GM20431 (cell line): ENCODE measurements around the gene RLF.

Source experiments
- in situ Hi-C: fragments of 300-500 bp; cut with MseI, MboI; formaldehyde crosslinking; loops from one replicate; pipeline ENCODE4 v1.15.0; 2020; ENCODE audit warnings: low sequenced_read_pairs; ENCODE audit not compliant: unreplicated experiment

Gene RLF

DNA sequence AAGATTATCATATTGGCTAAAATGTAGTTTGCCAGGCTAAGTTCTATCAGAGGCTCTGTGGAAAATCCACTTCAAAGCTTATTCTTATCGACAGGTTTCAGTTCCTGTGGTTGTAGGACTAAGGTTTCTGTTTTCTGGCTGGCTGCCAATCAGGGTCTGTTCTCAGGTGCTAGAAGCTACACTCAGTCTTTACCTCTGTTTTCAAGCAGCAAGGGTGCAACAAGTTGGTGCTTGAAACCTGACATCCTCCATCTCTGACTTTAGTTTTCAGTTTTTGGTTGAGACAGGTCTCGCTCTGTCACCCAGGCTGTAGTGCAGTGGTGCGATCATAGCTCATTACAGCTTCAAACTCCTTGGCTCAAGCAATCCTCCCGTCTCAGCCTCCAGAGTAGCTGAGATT, 71.3 kb downstream of the RLF start:
- in situ Hi-C loops, result no loop called here

DNA sequence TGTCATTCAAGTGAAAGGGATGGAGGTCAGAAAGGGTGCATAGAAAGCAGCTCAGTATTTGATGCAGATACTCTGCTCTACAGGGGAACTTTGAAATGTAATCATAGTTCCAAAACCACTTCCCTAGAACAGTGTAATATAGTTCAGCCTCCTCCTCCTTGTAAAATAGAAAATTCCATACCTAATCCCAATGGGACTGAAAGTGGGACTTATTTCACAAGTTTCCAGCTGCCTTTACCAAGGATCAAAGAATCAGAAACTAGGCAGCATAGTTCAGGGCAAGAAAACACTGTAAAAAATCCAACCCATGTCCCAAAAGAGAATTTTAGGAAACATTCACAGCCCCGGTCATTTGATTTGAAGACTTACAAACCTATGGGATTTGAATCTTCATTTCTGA, 78.4 kb downstream of the RLF start:
- in situ Hi-C loops, result no loop called here

DNA sequence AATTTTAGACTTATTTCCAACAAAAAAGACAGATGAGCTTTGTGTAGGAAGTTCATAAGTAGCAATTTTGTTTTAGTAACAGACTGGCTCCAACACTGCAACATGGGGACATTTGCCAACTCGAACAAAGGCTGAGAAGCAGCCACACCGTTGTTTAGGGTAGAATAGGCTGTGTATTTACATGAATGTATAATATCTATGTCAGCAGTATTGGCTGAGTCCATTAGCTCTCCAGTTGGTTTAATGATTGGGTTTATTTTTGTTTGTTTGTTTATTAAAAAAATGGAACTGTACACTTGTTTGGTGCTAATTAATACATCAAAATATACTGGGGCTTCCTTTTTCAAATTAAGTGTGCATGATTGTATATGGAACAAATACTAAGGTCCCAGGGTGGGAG, 79.2 kb downstream of the RLF start:
- in situ Hi-C loops, result no loop called here

DNA sequence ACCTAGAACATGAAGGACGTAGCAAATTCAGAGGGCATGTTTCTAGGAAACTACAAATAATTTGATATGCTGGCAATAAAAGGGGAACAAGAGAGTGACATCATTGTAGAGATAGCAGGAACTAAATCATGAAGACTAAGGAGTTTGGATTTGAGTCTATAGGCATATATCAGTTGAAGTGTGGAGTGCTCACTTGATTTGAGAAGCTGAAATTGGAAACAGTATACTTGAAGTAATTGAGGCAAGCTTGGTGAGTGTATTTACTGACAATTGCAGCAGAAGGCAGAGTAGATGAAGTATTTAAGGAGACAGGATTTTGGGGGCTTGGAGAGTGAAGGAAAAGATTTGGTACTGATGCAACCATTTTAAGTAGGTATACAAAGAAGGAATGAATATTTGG, 80.2 kb downstream of the RLF start:
- in situ Hi-C loops, result no loop called here

DNA sequence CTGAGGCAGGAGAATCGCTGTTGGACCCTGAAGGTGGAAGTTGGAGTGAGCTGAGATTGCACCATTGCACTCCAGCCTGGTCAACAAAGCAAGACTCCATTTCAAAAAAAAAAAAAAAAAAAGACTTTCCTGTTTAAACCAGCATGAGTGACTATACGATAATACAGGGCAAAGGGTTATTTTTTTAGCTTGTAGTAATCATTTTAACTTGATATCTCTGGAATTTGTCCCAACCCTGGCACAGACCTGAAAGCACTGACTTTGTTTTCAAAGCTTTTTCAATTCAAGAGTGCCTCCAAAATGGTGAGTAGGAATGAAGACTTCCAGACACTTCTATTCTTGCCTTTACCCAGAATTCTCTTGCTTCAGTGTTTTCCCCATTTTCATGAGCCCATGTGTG, 82.2 kb downstream of the RLF start:
- in situ Hi-C loops, result no loop called here

DNA sequence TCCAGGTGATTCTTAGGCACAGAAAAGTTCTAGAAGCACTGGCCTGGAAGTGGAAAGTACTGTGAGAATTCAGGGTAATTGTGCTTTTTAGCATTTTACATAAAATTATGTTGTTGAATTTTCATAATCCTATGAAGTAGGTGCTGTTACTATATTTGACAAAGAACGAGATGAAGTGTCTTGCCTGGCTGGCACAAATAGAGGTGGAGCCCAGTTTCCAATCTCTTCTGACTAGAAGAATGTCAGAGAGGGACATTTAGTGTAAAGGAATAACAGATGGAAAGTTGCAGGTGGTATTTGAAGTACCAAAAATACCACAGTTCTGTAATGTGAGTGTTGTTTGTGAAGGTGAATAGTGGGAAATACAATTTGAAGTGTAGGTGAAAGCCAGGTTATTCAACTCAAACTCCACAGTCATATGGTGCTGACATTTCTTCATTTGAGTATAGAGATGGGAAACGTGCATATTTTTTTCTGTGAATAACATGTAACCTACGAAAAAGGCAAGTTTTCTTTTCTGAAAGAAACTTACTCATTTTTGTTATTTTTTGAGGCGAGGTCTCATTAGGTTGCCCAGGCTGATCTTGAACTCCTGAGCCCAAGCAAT, 83.1 kb downstream of the RLF start:
- in situ Hi-C loops, result no loop called here

DNA sequence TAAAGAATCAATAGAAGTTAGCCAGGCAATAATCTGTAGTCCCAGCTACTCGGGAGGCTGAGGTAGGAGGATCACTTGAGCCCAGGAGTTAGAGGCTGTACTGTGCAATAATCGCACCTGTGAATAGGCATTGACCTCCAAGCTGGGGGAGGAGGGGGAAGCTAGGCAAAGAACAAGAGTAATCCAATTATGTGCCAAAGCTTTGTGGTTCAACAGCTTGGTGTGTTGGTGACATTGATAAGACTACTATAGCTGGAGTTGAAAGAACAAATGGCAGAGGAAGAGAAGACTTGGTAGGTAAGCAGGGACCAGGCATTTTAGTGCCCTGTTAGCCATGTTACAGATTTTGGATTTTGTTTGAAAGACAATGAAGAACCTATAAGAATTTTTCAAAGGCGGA, 84.5 kb downstream of the RLF start:
- in situ Hi-C loops, result no loop called here

DNA sequence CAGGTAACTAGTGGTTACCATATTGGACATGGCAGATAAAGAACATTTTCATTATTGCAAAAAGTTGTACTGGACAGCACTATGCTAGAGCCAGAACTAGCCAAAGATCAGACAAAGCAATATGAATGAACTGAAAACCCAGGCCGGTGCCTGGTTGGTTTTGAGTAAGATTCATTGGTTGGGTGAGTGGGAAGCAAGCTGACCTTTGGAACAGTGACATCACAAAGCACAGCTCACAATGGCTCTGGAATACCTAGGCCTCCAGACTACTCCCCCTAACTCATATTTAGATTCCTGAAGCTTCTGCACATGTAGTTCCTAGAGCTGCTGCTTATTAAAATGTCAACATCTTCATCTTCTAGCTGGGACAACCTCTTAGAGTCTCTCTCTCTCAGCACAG, 86.5 kb downstream of the RLF start, which contains the start of gene TMCO2:
TMCO2 (plus strand) TSS at position 283 of the 400 bp plus-strand sequence; CDS start at position 340, 57 bp downstream.
- in situ Hi-C loops, result no loop called here

DNA sequence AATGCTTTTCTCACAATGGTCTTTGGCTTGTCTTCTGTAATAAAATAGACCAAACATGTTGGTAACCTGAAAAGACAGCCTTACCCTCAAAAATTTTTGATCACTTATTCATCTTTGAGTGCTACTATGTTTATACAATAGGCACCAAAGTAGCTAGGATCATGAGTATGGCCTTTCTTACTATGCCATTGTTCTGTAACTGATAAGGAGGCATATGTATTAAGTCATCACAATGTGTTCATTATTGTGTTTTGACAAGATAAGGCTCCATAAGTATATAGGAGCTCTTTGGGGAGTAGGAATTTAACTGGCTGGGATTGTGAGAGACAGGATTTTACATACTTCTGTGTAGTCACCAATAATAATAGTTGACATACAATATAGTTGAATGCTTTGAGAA, 87.2 kb downstream of the RLF start:
- in situ Hi-C loops, result no loop called here

DNA sequence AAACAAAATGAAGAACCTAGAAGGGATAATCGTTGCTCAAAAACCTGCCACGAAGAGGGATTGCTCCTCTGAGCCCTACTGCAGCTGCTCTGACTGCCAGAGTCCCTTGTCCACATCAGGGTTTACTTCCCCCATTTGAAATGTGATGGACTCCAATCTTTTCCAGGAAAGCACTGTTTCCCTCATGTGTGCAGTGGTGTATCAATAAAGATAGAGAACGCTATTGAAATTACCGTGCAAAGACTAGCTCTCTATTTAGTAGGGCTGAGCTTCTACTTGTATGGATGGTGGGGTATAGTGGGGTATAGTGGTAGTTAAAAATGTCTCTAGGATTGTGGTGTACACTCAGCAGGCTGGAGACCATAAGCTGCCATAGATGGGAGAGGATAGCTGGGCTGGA, 90.3 kb downstream of the RLF start:
- in situ Hi-C loops, result no loop called here

DNA sequence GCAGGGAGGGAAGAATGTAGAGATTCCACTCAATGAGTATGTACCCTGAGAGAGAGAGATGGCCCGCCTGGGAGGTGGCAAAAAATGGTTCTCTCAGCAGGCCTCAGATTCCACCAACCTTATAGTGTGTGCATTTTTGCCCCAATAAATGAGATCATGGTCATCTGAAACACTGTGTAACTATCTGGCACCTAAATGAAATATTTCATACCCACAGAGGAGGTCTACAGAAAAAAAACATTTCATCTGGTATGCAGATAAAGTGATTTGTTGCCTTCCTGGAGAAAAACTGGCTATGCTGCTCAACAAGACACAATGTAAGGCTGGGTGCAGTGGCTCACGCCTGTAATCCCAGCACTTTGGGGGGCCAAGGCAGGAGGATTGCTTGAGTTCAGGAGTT, 91.4 kb downstream of the RLF start:
- in situ Hi-C loops, result no loop called here

DNA sequence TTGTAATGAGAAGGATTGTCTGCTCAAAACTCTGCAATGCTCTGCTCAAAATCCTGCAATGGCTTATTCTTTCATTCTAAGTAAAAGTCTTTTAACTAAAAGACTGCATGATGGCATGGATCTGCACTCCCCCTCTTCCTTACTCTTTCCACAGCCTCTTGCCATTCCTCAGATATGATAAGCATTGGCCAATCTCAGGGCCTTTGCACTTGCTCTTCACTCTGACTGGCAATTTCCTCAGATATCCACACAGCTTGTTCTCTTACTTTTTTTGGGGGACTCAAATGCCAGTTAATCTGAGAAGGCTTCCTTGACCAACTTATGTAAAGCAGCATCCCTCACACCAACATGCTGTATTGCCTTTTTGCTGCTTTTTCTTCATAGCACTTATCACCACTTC, 94.0 kb downstream of the RLF start:
- in situ Hi-C loops, result no loop called here

DNA sequence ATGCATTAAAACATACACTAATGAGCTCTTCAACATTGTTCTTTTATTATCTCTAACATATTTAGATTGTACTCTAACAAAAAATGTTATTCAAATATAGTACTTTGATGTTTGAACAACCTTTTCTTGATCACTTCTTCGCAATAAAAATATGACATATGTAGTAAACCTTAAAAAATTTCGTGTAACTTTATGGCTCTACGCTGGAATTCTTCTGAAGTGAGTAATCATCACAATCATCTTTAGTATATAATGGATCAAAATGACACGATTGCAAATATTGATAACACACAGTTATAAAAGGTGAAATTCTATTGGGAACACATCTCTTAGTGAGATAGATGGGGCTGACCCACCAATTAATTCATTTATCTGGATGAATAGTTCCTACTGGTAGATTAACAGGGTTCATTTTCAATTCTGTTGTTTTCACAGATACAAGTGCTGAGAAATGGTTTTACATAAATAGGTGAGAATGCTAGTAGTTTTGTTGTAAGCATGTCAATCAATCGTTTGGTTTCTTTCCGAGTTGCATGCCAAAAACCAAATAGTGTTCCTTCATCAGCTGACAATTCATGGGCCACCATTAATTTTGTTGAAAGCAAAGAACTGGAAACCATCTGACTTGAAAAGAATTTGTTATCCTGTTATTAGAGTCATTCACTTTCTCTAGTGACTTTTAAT, 95.4 kb downstream of the RLF start:
- in situ Hi-C loops, result no loop called here

DNA sequence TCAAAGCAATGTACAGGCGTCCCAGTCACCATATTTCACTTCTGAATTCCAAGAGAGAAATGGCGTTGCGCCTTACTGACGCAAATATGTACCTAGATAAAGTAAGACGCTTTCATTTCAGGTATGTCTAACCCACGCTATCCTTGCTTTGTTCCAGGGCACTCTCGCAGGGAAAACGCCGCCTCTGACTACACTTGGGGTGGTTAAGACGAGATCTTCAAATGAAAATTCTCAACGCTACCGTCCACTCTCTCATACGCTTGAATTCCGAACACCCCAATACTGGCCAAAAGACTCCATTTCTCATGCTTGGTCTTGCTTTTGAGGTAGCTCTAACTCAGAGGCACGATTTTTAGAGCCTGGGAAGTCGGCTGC, 96.1 kb downstream of the RLF start:
- in situ Hi-C loops, result no loop called here

DNA sequence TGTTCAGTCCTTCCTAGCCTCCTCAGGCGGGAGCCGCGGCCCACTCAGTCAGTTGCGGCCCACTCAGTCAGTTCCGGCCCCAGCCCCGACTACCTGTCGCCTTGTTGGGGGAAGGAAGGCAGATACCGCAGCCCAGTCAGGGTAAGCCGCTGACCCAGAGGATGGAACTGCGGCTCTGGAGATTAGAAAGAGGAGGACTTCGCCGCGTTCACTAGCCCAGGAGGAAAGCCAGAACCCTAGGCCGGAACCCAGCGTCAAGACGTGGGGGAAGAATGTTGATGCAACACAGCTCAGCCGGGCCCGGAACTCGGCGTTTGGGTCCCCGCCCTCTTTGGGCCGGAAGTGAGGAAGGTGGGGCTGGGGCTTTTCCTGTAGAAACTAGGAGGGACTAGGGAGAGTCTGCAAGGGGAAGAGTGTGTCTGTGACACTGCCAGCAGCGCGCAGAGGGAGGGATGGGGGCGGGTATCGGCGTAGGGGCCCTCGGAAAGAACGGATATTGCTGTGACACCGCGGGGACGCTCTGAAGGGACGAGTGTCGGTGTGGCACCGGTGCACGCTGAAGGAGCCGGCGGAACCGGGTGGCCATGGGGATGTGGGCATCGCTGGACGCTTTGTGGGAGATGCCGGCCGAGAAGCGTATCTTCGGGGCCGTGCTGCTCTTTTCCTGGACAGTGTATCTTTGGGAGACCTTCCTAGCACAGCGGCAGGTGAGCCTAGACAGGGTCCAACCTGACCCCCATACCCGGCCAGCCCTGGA, 96.7 kb downstream of the RLF start, which contains the start of gene ZMPSTE24:
ZMPSTE24 (plus strand) TSS at position 549 of the 757 bp plus-strand sequence; CDS start at position 585, 36 bp downstream.
- in situ Hi-C loops, result no loop called here

DNA sequence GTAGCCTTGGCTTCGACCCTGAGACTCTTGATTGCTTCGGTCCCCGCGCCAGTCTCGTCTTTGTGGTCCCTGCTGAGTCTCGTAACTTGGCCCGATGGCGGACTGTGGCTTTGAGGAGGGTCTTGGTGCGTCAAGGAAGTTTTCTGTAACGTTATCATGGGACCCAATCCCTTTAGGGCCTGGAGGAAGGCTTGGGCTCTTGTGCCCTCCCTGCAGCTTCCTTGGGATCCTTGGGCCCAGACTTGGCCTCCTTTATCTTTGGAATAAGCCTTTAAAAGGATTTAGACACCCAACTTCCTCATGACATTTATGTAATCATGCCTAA, 97.2 kb downstream of the RLF start:
- in situ Hi-C loops, result no loop called here

DNA sequence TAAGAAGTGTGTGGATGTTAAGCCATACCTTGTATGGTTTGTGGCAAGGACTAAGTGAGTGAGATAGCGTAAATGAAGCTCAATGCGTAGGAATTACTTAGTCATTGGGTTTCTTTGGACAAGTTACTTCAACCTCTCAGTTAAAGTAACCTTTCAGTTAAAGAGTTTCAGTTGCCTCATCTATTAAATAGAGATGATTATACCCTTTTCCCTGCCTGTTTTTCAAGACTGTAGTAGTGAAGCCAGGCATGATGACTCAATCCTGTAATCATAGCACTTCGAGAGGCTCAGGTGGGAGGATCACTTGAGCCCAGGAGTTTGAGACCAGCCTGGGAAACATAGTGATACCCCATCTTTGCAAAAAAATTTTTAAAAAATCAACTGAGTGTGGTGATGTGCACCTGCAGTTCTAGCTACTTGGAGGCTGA, 103.2 kb downstream of the RLF start:
- in situ Hi-C loops, result no loop called here

DNA sequence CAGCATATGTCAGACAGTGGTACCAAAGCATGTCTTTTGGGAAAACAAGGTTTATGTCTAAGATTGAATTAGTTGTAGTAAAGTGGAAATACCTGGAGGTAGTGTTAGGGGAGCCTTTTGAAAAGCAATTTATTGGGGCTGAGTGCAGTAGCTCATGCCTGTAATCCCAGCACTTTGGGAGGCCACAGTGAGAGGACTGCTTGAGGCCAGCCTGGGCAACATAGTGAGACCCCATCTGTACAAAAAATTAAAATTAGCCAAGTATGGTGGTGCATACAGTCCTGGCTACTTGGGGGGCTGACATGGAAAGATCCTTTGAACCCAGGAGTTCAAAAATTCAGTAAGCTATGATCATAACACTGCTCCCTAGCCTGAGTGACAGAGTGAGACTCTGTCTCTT, 104.1 kb downstream of the RLF start:
- in situ Hi-C loops, result no loop called here

DNA sequence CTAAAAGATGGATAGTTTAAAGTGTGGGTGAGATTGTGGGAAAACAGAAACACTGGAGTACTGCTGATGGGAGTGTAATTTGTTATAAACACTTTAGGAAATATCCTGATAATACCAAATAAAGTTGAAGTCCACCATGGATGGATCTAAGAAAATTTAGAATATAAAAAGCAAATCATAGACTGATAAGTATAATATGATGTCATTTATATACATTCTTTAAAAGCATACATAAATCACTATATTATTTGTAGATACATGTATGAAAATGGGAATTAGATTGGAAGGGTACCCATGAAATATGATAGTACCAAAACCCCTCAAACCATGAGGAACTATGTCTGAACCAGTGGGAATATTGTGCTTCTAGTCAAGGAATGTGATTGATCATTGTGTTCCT, 104.7 kb downstream of the RLF start:
- in situ Hi-C loops, result no loop called here

DNA sequence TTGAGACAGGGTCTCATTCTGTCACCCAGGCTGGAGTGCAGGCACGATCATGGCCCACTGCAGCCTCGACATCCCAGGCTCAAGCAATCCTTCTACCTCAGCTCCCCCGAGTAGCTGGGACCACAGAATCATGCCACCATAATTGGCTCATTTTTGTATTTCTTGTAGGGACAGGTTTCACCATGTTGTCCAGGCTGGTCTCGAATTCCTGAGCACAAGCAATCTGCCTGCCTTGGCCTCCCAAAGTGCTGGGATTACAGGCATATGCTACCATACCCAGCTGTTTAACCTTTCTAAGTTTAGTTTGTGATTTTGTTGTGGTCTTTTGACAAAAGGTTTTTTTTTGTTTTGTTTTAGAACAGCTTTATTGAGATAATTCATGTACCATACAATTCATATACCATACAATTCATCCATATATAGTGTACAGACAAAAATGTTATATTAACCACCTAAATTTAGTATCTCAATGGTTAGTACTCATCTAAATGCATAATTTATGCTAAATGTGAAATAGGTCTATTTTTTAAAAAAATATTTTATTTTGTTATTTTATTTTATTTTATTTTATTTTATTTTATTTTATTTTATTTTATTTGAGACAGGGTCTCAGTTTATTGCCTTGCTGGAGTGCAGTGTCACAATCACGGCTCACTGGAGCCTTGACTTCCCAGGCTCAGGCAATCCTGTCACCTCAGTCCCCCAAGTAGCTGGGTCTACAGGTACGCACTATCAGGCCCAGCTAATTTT, 105.8 kb downstream of the RLF start:
- in situ Hi-C loops, result no loop called here

DNA sequence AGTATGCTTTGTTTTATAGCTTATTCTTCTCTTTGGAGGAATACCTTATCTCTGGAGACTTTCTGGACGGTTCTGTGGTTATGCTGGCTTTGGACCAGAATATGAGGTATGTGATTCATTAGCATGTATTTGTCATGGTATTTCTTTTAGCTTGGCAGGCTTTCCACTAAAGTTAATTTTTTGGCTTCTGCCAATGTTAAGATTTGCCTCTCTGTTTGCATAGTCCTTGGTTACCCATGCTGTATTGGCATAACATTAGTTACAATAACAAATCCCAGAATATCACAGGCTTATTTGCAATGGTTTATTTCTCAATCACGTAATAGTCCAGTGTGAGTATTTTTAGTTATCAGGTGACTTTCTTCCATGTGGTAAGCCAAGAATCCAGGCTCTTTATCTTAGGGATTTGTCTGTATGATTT, 106.6 kb downstream of the RLF start:
- in situ Hi-C loops, result no loop called here
